Activated CD4-positive, alpha-beta T cell treated with anti-CD3 and anti-CD28 coated beads, Interleukin-2, amount 50 U/mL, for 24 hours (primary cell): ENCODE results near the gene POMP.

Source experiments
- DNase-seq, 2 donors: peaks; one replicate each; pipeline ENCODE4 v3.0.0-alpha.2; 2020; ENCODE audit warnings: low read depth in 1 of 2, low spot score in 1 of 2

Gene POMP

DNA sequence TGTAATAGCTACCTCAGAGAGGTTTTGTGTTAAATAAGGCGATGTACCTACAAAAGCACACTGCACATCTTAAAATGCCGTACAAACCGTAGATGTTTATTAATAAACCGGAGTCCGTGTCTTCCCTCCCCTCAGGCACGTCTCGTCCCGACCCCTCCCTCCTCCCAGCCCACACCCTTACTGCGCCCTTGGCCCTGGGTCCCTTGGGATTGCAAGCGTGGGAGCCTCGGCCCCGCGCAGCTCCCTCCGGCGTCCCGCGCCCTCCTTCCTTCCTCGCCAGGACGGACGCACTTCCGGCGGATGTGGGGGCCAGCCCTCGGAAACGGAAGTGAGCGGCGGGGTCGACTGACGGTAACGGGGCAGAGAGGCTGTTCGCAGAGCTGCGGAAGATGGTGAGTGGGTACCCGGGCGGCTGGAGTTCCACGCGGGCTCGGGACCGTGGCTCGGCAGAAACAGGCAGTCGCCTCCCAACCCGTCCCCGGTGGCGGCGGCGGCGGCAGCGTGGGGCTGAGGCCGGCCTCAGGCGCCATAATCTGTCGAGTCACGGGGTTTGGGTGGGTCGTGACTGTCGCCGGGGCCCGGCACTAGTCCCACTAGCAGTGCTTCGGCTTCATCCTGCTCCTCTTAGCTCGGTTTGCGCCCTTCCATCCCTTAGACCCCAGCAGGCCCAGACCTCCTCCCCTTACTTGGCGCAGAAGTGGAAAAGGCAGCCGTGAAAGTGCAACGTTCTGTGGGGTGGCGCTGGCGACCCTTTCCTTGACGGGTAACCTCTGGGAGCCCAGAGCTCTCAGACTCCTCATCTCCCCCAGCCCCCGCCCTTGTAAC lies at the start of gene POMP:
TSS of gene POMP (plus strand) at position 335 of the 825 bp plus-strand sequence. CDS start at position 390, 55 bp downstream.
- DNase-seq, result peak; percentile 87 to 90

- no peak for DNase-seq
Observed at GRCh38 chr13:28609381-28609780, 49.5 kb upstream of the POMP start.

GRCh38 chr13:28609926-28610325 lies 49.0 kb upstream of the POMP start:
- DNase-seq, result no peak

GRCh38 chr13:28610996-28611395 lies 47.9 kb upstream of the POMP start:
- no peak for DNase-seq

- DNase-seq, result no peak
Observed at GRCh38 chr13:28611654-28612131, 47.2 kb upstream of the POMP start.

- no peak for DNase-seq
Observed at GRCh38 chr13:28613562-28613961, 45.4 kb upstream of the POMP start.

DNA sequence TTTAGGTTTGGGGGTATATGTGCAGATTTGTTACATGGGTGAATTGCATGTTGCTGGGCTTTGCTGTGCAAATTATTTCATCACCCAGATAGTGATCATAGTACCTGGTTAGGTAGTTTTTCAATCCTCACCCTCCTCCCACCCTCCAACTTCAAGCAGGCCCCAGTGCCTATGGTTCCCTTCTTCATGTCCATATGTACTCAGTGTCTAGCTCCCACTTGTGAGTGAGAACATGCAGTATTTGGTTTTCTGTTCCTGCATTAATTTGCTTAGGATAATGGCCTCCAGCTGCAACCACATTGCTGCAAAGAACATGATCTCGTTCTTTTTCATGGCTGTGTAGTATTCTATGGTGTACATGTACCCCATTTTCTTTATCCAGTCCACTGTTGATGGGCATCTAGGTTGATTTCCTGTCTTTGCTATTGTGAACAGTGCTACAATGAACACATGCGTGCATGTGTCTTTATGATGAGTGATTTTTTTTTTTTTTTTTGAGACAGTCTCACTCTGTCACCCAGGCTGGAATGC lies 42.9 kb upstream of the POMP start:
- DNase-seq, result no peak

- DNase-seq, result no peak
Observed at GRCh38 chr13:28618230-28618994, 40.5 kb upstream of the POMP start.

- DNase-seq, result no peak
Observed at GRCh38 chr13:28620011-28620830, 38.7 kb upstream of the POMP start.

- no peak for DNase-seq
Observed at GRCh38 chr13:28621449-28621848, 37.5 kb upstream of the POMP start.

- DNase-seq, result no peak
Observed at GRCh38 chr13:28622286-28622685, 36.6 kb upstream of the POMP start.

DNA sequence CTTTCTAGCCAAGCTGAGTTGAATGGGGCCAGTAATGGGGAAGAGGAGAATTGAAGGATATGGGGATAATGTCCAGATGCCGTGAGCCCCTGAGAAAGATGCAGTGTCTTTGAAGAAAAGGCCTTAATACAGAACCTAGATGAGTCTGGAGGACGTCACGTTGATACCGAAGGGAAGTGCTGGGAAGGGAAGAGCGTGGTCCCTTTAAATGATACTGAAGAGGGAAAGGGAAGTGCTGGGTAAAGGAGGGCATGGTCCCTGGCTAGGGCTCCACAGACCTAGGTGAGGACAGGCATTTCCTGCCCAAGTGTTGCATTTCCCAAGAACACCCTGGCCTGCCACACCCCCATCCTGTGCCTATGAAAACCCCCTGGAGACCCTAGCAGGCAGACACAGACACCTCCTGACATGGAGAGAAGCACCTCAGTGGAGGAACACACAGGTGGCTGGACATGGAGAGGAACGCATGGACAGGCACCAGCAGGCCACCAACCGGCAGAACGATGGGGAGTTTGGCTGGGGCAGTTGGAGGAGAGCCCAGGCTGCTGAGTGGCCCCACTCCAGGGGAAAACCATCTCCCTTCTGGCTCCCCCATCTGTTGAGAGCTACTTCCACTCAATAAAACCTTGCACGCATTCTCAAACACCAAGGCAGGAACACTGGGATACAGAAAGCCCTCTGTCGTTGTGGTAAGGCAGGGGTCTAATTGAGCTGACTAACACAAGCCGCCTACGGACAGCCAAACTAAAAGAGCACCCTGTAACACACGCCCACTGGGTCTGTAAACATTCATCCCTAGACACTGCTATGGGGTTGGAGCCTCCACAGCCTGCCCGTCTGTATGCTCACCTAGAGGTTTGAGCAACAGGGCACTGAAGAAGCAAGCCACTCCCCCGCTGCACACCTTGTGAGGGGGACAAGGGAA lies 34.9 kb upstream of the POMP start:
- DNase-seq, result no peak

GRCh38 chr13:28624707-28625432 lies 34.1 kb upstream of the POMP start:
- no peak for DNase-seq

GRCh38 chr13:28626266-28626665 lies 32.7 kb upstream of the POMP start:
- no peak for DNase-seq

DNA sequence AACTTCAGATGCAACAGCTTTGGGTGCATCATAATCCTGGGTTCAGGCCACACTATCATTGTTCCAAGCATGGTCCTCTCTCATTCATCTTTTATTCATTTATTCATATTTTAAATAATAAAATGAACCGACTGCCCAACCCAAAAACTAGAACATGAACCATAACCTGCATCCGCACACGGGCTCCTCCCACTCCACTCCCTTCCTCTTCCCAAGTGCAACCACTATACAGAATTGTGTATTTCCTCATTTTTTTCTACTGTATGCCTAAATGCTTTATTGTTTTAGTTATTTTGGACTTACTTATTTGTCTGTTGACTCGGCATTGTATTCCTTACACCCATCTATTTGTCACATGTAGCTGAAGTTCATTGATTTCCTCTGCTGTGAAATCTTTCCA lies 30.7 kb upstream of the POMP start:
- no peak for DNase-seq

- DNase-seq, result no peak
Observed at GRCh38 chr13:28630869-28631268, 28.1 kb upstream of the POMP start.

GRCh38 chr13:28631801-28632200 lies 27.1 kb upstream of the POMP start:
- DNase-seq, result no peak

GRCh38 chr13:28636069-28636468 lies 22.9 kb upstream of the POMP start:
- no peak for DNase-seq

DNA sequence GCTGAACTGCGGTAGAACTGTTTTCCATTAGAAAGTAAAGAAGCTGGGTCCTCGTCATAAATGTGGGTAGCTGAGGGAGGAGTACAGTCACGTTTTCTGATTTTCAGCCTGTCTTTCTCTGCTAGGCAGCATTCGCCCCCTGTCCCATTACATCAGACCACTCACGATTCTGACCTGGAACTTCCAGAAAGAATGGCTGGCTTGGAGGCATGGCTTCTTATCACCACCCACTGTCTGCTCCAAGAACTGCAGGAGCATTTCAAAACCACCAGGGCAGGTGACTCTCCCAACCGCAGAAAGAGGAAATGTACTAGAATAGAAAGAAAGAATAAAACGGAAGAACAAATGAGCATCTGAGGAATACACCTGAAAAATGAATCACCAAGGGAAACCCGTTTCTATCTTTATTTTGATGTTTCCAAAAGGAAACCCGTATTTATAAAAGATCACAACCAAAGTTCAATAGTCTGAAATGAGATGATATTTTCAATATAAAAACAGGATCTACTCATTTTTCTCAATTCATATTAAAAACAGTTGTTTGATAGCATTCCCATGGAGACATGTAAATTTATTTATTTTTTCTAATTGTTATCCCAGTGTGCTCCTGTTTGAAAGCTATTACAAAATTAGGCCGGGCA lies 22.1 kb upstream of the POMP start:
- peak in 1 of 2 donors; percentile 28 for DNase-seq
